Astrocyte of the cerebellum (primary cell): ENCODE results near the gene ALG14.
"Not testable (repeated sequence)": the region's sequence is repeated elsewhere in the genome, so short reads cannot be mapped to it uniquely, and the experiment has no call there.

Experiments
- DNase-seq: peaks from one replicate; pipeline ENCODE4 v3.0.0-alpha.2; 2011; ENCODE audit warnings: low read depth
- H3K4me3 ChIP-seq: 2 replicates; pipeline ENCODE4 v1.5.1; 2011; ENCODE audit warnings: mild to moderate bottlenecking, low read depth, low read length, moderate library complexity
- CTCF ChIP-seq: IDR thresholded peaks from 2 replicates; pipeline ENCODE4 v1.5.1; 2012; ENCODE audit warnings: low read length, low read depth, moderate library complexity, mild to moderate bottlenecking; ENCODE audit errors: missing control alignments
- in situ Hi-C: cut with HindIII; loops from 2 replicates; pipeline ENCODE4 v1.10.0; 2017; ENCODE audit warnings: low sequenced_read_pairs

Gene ALG14

DNA sequence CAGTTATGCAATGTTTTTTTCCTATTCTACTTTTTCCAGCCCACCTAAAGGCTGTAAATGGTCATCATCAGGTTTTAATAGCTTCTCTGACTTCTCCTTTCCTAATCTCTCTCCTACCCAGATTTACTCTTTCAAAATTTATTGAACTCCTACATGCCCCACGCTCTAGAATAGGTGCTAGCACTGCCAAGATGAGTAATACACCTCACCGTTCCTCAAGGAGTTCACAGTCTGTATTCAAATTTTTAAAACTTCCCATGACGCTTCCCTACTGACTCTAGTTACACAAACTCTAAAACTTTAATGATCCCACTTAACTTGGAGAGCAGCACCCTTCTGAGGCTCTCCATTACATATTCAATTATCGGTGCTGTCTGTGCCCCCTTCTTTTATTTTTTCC lies 51.6 kb downstream of the ALG14 start:
- TF ChIP-seq CTCF: no peak
- H3K4me3 ChIP-seq: no peak overlapping the region
- in situ Hi-C loops: no loop called here
- DNase-seq: no peak

GRCh38 chr1:95019466-95019865 lies 53.3 kb downstream of the ALG14 start:
- DNase-seq, in situ Hi-C loops, H3K4me3 ChIP-seq: not testable (repeated sequence)

- TF ChIP-seq CTCF: no peak
- in situ Hi-C loops: no loop called here
- no peak for DNase-seq
- H3K4me3 ChIP-seq: no peak overlapping the region
Measured at GRCh38 chr1:95018602-95019369, 54.0 kb downstream of the ALG14 start.

GRCh38 chr1:95017775-95018174 lies 55.0 kb downstream of the ALG14 start:
- TF ChIP-seq CTCF: no peak
- no peak overlapping the region for H3K4me3 ChIP-seq
- in situ Hi-C loops: no loop called here
- no peak for DNase-seq

- H3K4me3 ChIP-seq: no peak overlapping the region
- in situ Hi-C loops: no loop called here
- DNase-seq: no peak
- no peak for TF ChIP-seq CTCF
Measured at GRCh38 chr1:95015076-95015475, 57.7 kb downstream of the ALG14 start.

DNA sequence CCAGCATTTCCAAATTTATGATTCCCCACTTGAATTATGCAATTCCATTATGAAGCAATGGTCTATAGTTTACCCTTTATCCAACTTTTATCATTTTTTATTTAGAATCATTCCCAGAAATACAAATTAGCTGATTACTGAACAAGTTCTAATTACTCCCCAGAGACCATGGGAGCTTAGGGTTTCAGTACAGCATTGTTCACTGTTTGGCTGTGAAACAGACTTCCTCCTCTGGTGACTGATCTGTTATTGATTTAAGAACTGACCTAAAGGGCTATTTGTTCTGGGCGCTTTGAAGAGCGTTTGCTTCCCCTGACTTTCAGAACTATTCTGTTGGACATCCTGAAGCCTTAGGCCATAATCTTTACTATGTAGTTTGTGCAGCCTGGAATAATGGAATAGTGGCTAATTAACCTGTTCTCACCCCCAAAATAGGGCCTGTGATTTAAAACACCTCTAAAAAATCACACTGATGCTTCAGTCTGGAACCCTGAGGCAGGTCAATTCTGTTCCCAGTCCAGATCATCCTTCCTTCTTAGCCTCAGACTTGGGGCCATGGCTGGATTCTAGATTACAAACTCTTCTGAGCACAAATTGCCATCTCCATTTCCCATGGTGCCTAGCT lies 58.7 kb downstream of the ALG14 start:
- no peak for DNase-seq
- no peak for TF ChIP-seq CTCF
- in situ Hi-C loops: no loop called here
- no peak overlapping the region for H3K4me3 ChIP-seq

GRCh38 chr1:95012389-95012788 lies 60.4 kb downstream of the ALG14 start:
- TF ChIP-seq CTCF: no peak
- H3K4me3 ChIP-seq: no peak overlapping the region
- in situ Hi-C loops: no loop called here
- peak; percentile 83 for DNase-seq
